K562 (cell line): ENCODE data around the gene DOK3. TPM values are rescaled to one million over a fixed set of nuclear protein-coding genes. Genes with fewer than 3 reads are reported as not detected.
A peak's percentile ranks its signal among the peaks of the same experiment; 100 is the strongest.

Experiments used
- BACH1 ChIP-seq: fragments of 200-800 bp; sonication (Bioruptor generic); IDR thresholded peaks from 2 replicates; pipeline ENCODE4 v1.6.1; 2016; ENCODE audit warnings: missing genetic modification characterization, missing compliant biosample characterization
- E2F1 ChIP-seq: sonication (generic); formaldehyde crosslinking; IDR thresholded peaks from 2 replicates; pipeline ENCODE4 v1.8.1; 2023; ENCODE audit warnings: mild to moderate bottlenecking, missing genetic modification reagents, moderate library complexity
- ERF ChIP-seq: fragments of 450-650 bp; formaldehyde crosslinking; IDR thresholded peaks from 2 replicates; pipeline ENCODE4 v1.4.0; 2020; ENCODE audit warnings: mild to moderate bottlenecking, mixed read lengths
- FOXJ2 ChIP-seq: fragments of 200-800 bp; sonication (Bioruptor generic); IDR thresholded peaks from 2 replicates; pipeline ENCODE4 v1.6.1; 2016; ENCODE audit warnings: missing genetic modification characterization, missing compliant biosample characterization
- MLLT1 ChIP-seq, 2 experiments: fragments of 450-650 bp; IDR thresholded peaks; 2 replicates each; pipeline ENCODE4 v1.6.1; 2016
- NFE2 ChIP-seq: IDR thresholded peaks from 2 replicates; pipeline ENCODE4 v1.6.1; 2014; ENCODE audit warnings: antibody characterized with exemption, low read depth
- PREB ChIP-seq: sonication (generic); formaldehyde crosslinking; IDR thresholded peaks from 2 replicates; pipeline ENCODE4 v1.8.1; 2023; ENCODE audit warnings: mild to moderate bottlenecking, missing genetic modification reagents
- RCOR1 ChIP-seq, 2 experiments: IDR thresholded peaks; 2 replicates each; pipeline ENCODE4 v1.6.1; 2012; ENCODE audit warnings: low read depth in 2 of 2, low read length in 2 of 2, borderline replicate concordance in 1 of 2, improper control_type of control experiment in 1 of 2
- ZNF146 ChIP-seq: IDR thresholded peaks from one replicate; pipeline ENCODE4 v1.6.1; 2018; ENCODE audit warnings: missing compliant biosample characterization; ENCODE audit not compliant: unreplicated experiment
- polyA plus RNA-seq, 8 experiments: library from polyadenylated mRNA; depleted of rRNA in 4 of 8; stranded (reverse) in 5 of 8; unstranded in 3 of 8; fragments of >200 nt; fragmentation: Nextera tagmentation in 2 of 8; fragmentation: Illumina TruSeq in 1 of 8; extraction: Ambion mirVana in 2 of 8; extraction: Trizol in 1 of 8; gene quantifications; 2 replicates each; pipeline versions ENCODE4 v1.2.1 to v1.2.3, GENCODE V29; 2011 to 2014; ENCODE audit warnings: inconsistent platforms in 1 of 8, missing spikeins in 1 of 8
- total RNA-seq, 7 experiments: library from RNA; depleted of rRNA in 6 of 7; stranded (reverse); fragments of >200 nt in 6 of 7; fragmentation: Illumina TruSeq in 2 of 7; extraction: Trizol in 2 of 7; gene quantifications; 2 replicates each; pipeline versions ENCODE4 v1.2.1 to v1.2.3, GENCODE V29; 2011 to 2021; ENCODE audit warnings: low replicate concordance in 1 of 7

Gene DOK3
- total and polyA plus RNA-seq, 9 of the 15 experiments (the other 6 are each of a cell fraction or from before 2014, with no cell fraction given): 1.3 to 23.0 (median 8.0) TPM

GRCh38 chr5:177475563-177476427 is 33.8 kb downstream of the DOK3 start (continued):
- TF ChIP-seq MLLT1 (IDR thresholded peaks at IDR 0.05) (no peak), NFE2 (no peak), PREB (CRISPR knock-in tag) (no peak), RCOR1 (IDR thresholded peaks at IDR 0.05; ENCODE audit: borderline replicate concordance in 1 of 2, low read depth in 2 of 2, low read length in 2 of 2) (0 out of 4 replicates have a peak, but pooled peaks of 1 of the 2 experiments have one; percentile 9), E2F1 (CRISPR knock-in tag) (no peak), BACH1 (no peak), ERF (CRISPR knock-in tag) (no peak), ZNF146 (CRISPR knock-in tag) (no peak), FOXJ2 (tag) (no peak)
